H9 (cell line): ENCODE data around the gene CLCN3. TPM values are rescaled to one million over a fixed set of nuclear protein-coding genes. Genes with fewer than 3 reads are reported as not detected.

Experiments used
- DNase-seq: peaks from one replicate; pipeline ENCODE4 v3.0.0-alpha.2; 2017
- H2AFZ ChIP-seq: one replicate; pipeline ENCODE4 v1.6.1; 2013; ENCODE audit warnings: mild to moderate bottlenecking, low read length, control low read depth, moderate library complexity
- H2AK5ac ChIP-seq: 2 replicates; pipeline ENCODE4 v1.6.1; 2013; ENCODE audit warnings: low read length, control low read depth, mixed read lengths; ENCODE audit not compliant: insufficient read length
- H2BK120ac ChIP-seq: one replicate; pipeline ENCODE4 v1.6.1; 2013; ENCODE audit warnings: low read depth, mild to moderate bottlenecking, low read length, control low read depth, inconsistent platforms; ENCODE audit not compliant: poor library complexity, severe bottlenecking
- H2BK12ac ChIP-seq: 2 replicates; pipeline ENCODE4 v1.6.1; 2013; ENCODE audit warnings: low read length, control low read depth, mixed read lengths, low read depth; ENCODE audit not compliant: insufficient read length
- H2BK15ac ChIP-seq: 2 replicates; pipeline ENCODE4 v1.6.1; 2013; ENCODE audit warnings: low read depth, low read length, control low read depth
- H2BK20ac ChIP-seq: one replicate; pipeline ENCODE4 v1.6.1; 2013; ENCODE audit warnings: low read depth, mild to moderate bottlenecking, low read length, control low read depth, inconsistent platforms; ENCODE audit not compliant: poor library complexity, severe bottlenecking
- H2BK5ac ChIP-seq: 2 replicates; pipeline ENCODE4 v1.6.1; 2013; ENCODE audit warnings: low read length, control low read depth, mixed read lengths; ENCODE audit not compliant: insufficient read length
- H3K14ac ChIP-seq: 2 replicates; pipeline ENCODE4 v1.6.1; 2013; ENCODE audit warnings: low read length, control low read depth; ENCODE audit not compliant: insufficient read depth
- H3K18ac ChIP-seq: 2 replicates; pipeline ENCODE4 v1.6.1; 2013; ENCODE audit warnings: low read depth, mild to moderate bottlenecking, mixed read lengths, low read length, control low read depth; ENCODE audit not compliant: insufficient read length
- H3K23ac ChIP-seq: 2 replicates; pipeline ENCODE4 v1.6.1; 2013; ENCODE audit warnings: low read length, control low read depth, mixed read lengths, low read depth; ENCODE audit not compliant: insufficient read length
- H3K23me2 ChIP-seq: 2 replicates; pipeline ENCODE4 v1.6.1; 2013; ENCODE audit warnings: low read depth, mild to moderate bottlenecking, mixed read lengths, low read length, control low read depth; ENCODE audit not compliant: insufficient read length, poor library complexity, severe bottlenecking
- H3K27ac ChIP-seq: 2 replicates; pipeline ENCODE4 v1.5.1; 2013; ENCODE audit warnings: low read length, control low read depth, mixed read lengths, low read depth; ENCODE audit not compliant: insufficient read length
- H3K27me3 ChIP-seq: 2 replicates; pipeline ENCODE4 v1.6.1; 2013; ENCODE audit warnings: low read length, control low read depth, inconsistent platforms; ENCODE audit not compliant: insufficient read depth
- H3K4ac ChIP-seq: 2 replicates; pipeline ENCODE4 v1.6.1; 2013; ENCODE audit warnings: low read depth, mild to moderate bottlenecking, control low read depth, inconsistent platforms, low read length, moderate library complexity
- H3K4me1 ChIP-seq: 2 replicates; pipeline ENCODE4 v1.6.1; 2013; ENCODE audit warnings: low read length, control low read depth, inconsistent platforms; ENCODE audit not compliant: insufficient read depth
- H3K4me2 ChIP-seq: 2 replicates; pipeline ENCODE4 v1.6.1; 2013; ENCODE audit warnings: low read length, control low read depth, mixed read lengths; ENCODE audit not compliant: insufficient read length, insufficient read depth
- H3K56ac ChIP-seq: 2 replicates; pipeline ENCODE4 v1.6.1; 2013; ENCODE audit warnings: low read depth, mild to moderate bottlenecking, mixed read lengths, low read length, control low read depth; ENCODE audit not compliant: insufficient read length
- H3K79me1 ChIP-seq: 2 replicates; pipeline ENCODE4 v1.6.1; 2013; ENCODE audit warnings: low read depth, mild to moderate bottlenecking, moderate library complexity, low read length, control low read depth, inconsistent platforms; ENCODE audit not compliant: insufficient read depth, poor library complexity, severe bottlenecking
- H3K79me2 ChIP-seq: 2 replicates; pipeline ENCODE4 v1.6.1; 2013; ENCODE audit warnings: low read length, control low read depth, inconsistent platforms; ENCODE audit not compliant: insufficient read depth
- H3K9ac ChIP-seq: 2 replicates; pipeline ENCODE4 v1.6.1; 2013; ENCODE audit warnings: low read length, control low read depth, mixed read lengths; ENCODE audit not compliant: insufficient read length; ENCODE audit errors: extremely low read depth
- H3K9me3 ChIP-seq: one replicate; pipeline ENCODE4 v1.6.1; 2013; ENCODE audit warnings: low read depth, low read length, inconsistent platforms; ENCODE audit not compliant: control insufficient read depth
- H3T11ph ChIP-seq: one replicate; pipeline ENCODE4 v1.6.1; 2013; ENCODE audit warnings: mild to moderate bottlenecking, low read length, control low read depth, inconsistent platforms
- H4K20me1 ChIP-seq: one replicate; pipeline ENCODE4 v1.6.1; 2013; ENCODE audit not compliant: control insufficient read depth, insufficient read length, insufficient read depth
- H4K5ac ChIP-seq: 2 replicates; pipeline ENCODE4 v1.6.1; 2013; ENCODE audit warnings: low read depth, mild to moderate bottlenecking, mixed read lengths, low read length, control low read depth; ENCODE audit not compliant: insufficient read length
- H4K8ac ChIP-seq: replicated peaks from 2 replicates; pipeline ENCODE4 v1.6.1; 2013; ENCODE audit warnings: low read length, control low read depth, mixed read lengths, low read depth; ENCODE audit not compliant: insufficient read length
- H4K91ac ChIP-seq: 2 replicates; pipeline ENCODE4 v1.6.1; 2013; ENCODE audit warnings: low read depth, mild to moderate bottlenecking, moderate library complexity, mixed read lengths, low read length, control low read depth; ENCODE audit not compliant: insufficient read length
- H3K27ac Mint-ChIP-seq, 3 experiments: 2 replicates in 2 of 3; 3 replicates in 1 of 3; pipeline ENCODE4 v1.8.0; 2020 to 2021; ENCODE audit warnings: mixed read lengths in 3 of 3, mild to moderate bottlenecking in 1 of 3, moderate library complexity in 1 of 3
- H3K27me3 Mint-ChIP-seq: 2 replicates; pipeline ENCODE4 v1.8.0; 2021; ENCODE audit warnings: low read depth, mild to moderate bottlenecking, moderate library complexity, mixed read lengths
- H3K36me3 Mint-ChIP-seq, 3 experiments: 2 replicates in 2 of 3; 3 replicates in 1 of 3; pipeline ENCODE4 v1.8.0; 2020 to 2021; ENCODE audit warnings: low read depth in 3 of 3, mixed read lengths in 3 of 3; ENCODE audit not compliant: insufficient read depth in 1 of 3
- H3K4me1 Mint-ChIP-seq, 2 experiments: 2 replicates each; pipeline ENCODE4 v1.8.0; 2020; ENCODE audit warnings: mixed read lengths in 2 of 2
- H3K4me3 Mint-ChIP-seq, 2 experiments: 2 replicates in 1 of 2; 3 replicates in 1 of 2; pipeline ENCODE4 v1.8.0; 2020 to 2021; ENCODE audit warnings: mild to moderate bottlenecking in 2 of 2, mixed read lengths in 2 of 2, moderate library complexity in 1 of 2
- H3K9me3 Mint-ChIP-seq, 2 experiments: 2 replicates in 1 of 2; 3 replicates in 1 of 2; pipeline ENCODE4 v1.8.0; 2020; ENCODE audit warnings: mild to moderate bottlenecking in 2 of 2, mixed read lengths in 2 of 2, moderate library complexity in 1 of 2
- CTCF ChIP-seq: fragments of 200-600 bp; sonication (generic); conservative IDR thresholded peaks from 3 replicates; pipeline ENCODE4 v1.8.0; 2021; ENCODE audit warnings: antibody characterized with exemption, mild to moderate bottlenecking
- WGBS: extraction: QIAGEN DNeasy Blood & Tissue Kit; methylation state at CpG from one replicate; pipeline ENCODE4 v1.1.7; 2013; ENCODE audit warnings: missing lambda C conversion rate, low lambda C conversion rate, mixed read lengths; ENCODE audit not compliant: insufficient read length; ENCODE audit errors: extremely low coverage; 5-methylcytosine and 5-hydroxymethylcytosine counted together
- total RNA-seq: library from RNA; stranded (reverse); gene quantifications from 2 replicates; pipeline ENCODE4 v1.2.1, GENCODE V29; 2021

CLCN3 gene
- total RNA-seq, 1 experiment from 2014 or later = 25.7 TPM

GRCh38 chr4:169766741-169767140 is 146.4 kb downstream of the CLCN3 start:
- H3K36me3 Mint-ChIP-seq = no peaks in the 10 kb centered on the region

More at GRCh38 chr4:169766741-169767140, 146.4 kb downstream of the CLCN3 start:
- H4K8ac ChIP-seq = no peak overlapping the region
- H3K9me3 Mint-ChIP-seq = peaks cover 0 to 2% of the 10 kb centered on the region in 2 experiments; a peak in 2 of 5 replicates
- no peak overlapping the region for H3T11ph ChIP-seq
- H3K27me3 ChIP-seq = no peaks in the 10 kb centered on the region
- no peak overlapping the region for H3K4ac ChIP-seq
- no peak overlapping the region for H4K5ac ChIP-seq
- H3K27ac Mint-ChIP-seq = no peak overlapping the region
- H3K14ac ChIP-seq = no peak overlapping the region
- H2BK15ac ChIP-seq = no peak overlapping the region
- no peak for DNase-seq
- no peaks in the 10 kb centered on the region for H3K9me3 ChIP-seq
- no peak overlapping the region for H3K56ac ChIP-seq
- no peaks in the 10 kb centered on the region for H3K79me1 ChIP-seq
- no peak overlapping the region for H2AFZ ChIP-seq
- no peak overlapping the region for H3K4me2 ChIP-seq
- H2BK5ac ChIP-seq = no peak overlapping the region
- H4K91ac ChIP-seq = no peak overlapping the region
- no peaks in the 10 kb centered on the region for H3K4me1 ChIP-seq
- H3K27me3 Mint-ChIP-seq = no peaks in the 10 kb centered on the region
- no peak overlapping the region for H2BK12ac ChIP-seq
- H3K23me2 ChIP-seq = no peaks in the 10 kb centered on the region
- no peak overlapping the region for H3K27ac ChIP-seq
- no peak overlapping the region for H3K4me3 Mint-ChIP-seq
- H3K18ac ChIP-seq = no peak overlapping the region
- no peak overlapping the region for H3K9ac ChIP-seq
- no peak overlapping the region for H2BK120ac ChIP-seq
- no peak overlapping the region for H2BK20ac ChIP-seq
- no peaks in the 10 kb centered on the region for H4K20me1 ChIP-seq
- no peak for TF ChIP-seq CTCF
- H3K79me2 ChIP-seq = no peaks in the 10 kb centered on the region
- H3K4me1 Mint-ChIP-seq = no peaks in the 10 kb centered on the region
- no peak overlapping the region for H2AK5ac ChIP-seq
- H3K23ac ChIP-seq = no peak overlapping the region
- WGBS = no CpG with 5 or more reads among the region's 3 CpGs
